Stimulated activated CD8-positive, alpha-beta memory T cell treated with anti-CD3 and anti-CD28 coated beads, Interleukin-12 subunit alpha, Interleukin-12 subunit beta, amount 100 ng/mL, for 24 hours (primary cell): ENCODE data around the gene FGF8.

ENCODE experiments used
- DNase-seq: peaks from one replicate; pipeline ENCODE4 v3.0.0-alpha.2; 2020; ENCODE audit errors: extremely low read depth

Gene FGF8

DNA sequence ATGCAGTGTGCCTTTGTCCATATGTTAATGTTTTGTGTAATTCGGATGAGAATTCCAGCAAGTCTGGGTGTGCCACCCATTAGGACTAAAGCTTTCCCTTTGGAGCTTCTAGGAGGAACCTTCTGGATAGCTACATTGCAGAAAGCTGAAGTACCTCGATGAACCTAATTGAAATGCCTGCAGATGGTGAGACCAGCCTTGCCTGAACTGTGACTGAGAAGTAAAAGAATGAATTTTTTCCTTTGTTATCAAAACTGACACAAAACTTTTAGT lies 49.9 kb downstream of the FGF8 start:
- DNase-seq = no peak

DNA sequence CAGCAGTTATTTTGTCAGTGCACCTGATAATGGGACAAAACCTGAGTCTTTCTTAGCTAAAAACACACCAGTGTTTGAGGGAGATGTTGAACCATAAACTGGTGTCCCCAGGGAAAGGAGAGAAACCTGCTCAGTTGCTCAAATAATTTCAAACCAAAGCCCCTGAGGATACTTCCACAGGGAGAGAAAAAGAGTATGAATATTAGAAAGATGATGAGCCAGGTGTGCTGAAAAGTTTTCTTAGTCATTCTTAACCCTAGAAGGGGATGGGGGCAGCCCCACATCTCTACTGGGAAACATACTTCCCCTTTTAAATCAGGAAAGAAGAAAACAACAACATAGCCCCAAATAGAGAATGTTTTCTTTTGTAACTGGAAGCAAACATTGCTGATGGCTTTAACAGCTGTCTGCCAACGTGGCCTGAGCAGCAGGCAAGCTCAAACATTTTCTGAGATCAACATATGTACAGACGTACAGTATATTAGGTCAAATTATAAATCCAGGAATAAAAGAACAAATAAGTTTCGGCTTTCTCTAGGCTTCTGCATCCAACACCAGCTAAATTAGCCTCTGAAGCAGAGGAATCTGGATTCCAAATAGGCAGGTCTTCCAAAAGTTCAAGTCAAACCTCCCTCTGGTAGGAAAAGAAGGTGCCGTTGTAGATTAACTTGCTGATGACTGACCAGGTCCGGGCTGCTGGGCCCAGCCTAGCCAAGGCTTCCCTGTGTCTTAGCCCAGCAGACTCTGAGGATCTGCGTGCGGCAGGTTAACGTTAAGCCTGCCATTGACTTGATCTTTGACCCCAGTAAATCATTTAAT lies 50.4 kb downstream of the FGF8 start:
- DNase-seq = no peak

DNA sequence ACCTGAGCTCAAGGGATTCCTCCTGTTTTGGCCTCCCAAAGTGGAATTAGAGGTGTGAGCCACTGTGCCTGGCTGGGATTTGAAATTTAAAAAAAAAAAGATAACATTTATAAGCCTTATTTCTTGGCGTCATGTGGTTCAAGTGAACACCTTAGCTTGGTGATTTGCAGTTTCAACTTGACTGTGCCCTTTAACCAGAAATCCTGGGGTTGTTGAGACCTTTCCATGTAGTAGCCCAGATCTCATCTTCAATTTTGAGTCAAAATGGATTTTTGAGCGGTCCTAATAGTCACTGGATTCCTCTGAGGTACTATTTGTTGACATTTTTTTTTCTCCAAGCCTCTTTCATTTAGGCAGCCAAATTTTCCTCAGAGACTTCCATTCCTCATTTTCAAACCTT lies 51.5 kb downstream of the FGF8 start:
- DNase-seq = no peak

DNA sequence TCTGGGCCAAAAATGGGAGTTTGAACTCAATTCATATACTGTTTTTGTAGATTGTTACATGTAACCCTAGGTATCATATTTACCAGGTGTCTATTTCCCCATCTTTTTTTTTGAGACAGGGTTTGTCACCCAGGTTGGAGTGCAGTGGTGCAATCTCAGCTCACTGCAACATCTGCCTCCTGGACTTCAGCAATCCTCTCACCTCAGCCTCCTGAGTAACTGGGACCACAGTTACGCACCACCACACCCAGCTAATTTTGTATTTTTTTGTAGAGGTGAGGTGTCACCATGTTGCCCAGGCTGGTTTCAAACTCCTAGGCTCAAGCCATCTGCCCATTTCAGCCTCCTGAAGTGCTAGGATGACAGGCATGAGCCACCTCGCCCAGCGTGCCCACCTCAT lies 52.7 kb downstream of the FGF8 start:
- no peak for DNase-seq

DNA sequence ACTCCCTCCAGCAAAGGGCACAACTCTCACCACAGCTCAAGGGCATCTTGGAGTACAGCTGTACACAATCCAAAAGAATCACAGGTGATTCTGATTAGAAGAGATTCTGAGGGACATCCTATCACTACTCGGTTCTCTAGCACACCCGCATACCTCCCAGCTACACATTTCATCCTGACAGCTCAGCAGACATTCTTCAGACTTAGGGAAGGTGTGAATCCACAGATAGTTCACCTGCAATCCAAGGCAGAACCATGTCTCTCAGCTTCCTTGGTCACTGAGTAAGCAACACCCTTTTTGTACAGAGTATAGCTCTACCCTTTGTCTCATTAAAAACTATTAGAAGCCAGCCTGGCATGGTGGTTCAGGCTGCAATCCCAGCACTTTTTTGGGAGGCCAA lies 54.1 kb downstream of the FGF8 start:
- DNase-seq = no peak

DNA sequence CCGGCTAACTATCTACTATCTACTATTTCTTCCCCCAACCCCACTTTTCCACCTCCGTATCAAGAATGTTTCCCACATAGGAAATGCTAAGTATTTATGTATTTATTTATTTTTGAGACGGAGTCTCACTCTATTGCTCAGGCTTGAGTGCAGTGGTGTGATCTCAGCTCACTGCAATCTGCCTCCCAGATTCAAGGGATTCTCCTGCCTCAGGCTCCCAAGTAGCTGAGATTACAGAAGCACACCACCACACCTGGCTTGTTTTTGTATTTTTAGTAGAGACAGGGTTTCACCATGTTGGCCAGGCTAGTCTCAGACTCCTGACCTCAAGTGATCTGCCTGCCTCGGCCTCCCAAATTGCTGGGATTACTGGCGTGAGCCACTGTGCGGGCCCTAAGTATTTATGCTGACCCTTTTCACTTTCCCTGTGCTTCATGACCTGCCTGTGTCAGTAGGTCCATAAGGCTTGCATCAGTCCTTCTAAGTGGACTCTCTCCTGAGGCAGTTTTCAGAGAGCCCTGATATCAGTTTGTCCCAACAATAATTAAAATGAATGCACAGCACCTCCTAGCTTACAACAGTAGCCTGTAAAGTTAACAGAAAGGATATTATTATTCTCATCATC lies 55.2 kb downstream of the FGF8 start:
- DNase-seq = no peak
